SK-N-SH (cell line): ENCODE data around the gene SLAMF7.
"Not testable (repeated sequence)": the region's sequence is repeated elsewhere in the genome, so short reads cannot be mapped to it uniquely, and the experiment has no call there.

ENCODE experiments used
- CHD2 ChIP-seq: fragments of 150-350 bp; IDR thresholded peaks from 2 replicates; pipeline ENCODE4 v1.6.1; 2018; ENCODE audit warnings: low read length; ENCODE audit not compliant: partially characterized antibody
- CTCF ChIP-seq: fragments of 200-600 bp; sonication (generic); IDR thresholded peaks from 2 replicates; pipeline ENCODE4 v1.6.1; 2017; ENCODE audit warnings: antibody characterized with exemption, mild to moderate bottlenecking, moderate library complexity
- FOXM1 ChIP-seq: IDR thresholded peaks from 2 replicates; pipeline ENCODE4 v1.4.0; 2012; ENCODE audit warnings: low read depth, mild to moderate bottlenecking
- POLR2AphosphoS5 ChIP-seq: IDR thresholded peaks from 2 replicates; pipeline ENCODE4 v1.6.1; 2012; ENCODE audit warnings: low read depth, low read length
- ZBTB33 ChIP-seq: IDR thresholded peaks from 2 replicates; pipeline ENCODE4 v1.4.0; 2012; ENCODE audit warnings: low read depth, borderline replicate concordance

GRCh38 chr1:160731564-160731963 lies 7.5 kb upstream of the SLAMF7 start:
- not testable (repeated sequence) for TF ChIP-seq ZBTB33, FOXM1, POLR2AphosphoS5, CTCF, CHD2
